Measurements from ENCODE around the gene PRRC2B. TPM values are rescaled to one million over a fixed set of nuclear protein-coding genes. Genes with fewer than 3 reads are reported as not detected.

The PRRC2B gene
- total and polyA plus RNA-seq, 2 of the 13 experiments (the other 11 are each of a cell fraction or from before 2014, with no cell fraction given) = 20.8 to 37.4 TPM

- TF ChIP-seq, protein P1, sequence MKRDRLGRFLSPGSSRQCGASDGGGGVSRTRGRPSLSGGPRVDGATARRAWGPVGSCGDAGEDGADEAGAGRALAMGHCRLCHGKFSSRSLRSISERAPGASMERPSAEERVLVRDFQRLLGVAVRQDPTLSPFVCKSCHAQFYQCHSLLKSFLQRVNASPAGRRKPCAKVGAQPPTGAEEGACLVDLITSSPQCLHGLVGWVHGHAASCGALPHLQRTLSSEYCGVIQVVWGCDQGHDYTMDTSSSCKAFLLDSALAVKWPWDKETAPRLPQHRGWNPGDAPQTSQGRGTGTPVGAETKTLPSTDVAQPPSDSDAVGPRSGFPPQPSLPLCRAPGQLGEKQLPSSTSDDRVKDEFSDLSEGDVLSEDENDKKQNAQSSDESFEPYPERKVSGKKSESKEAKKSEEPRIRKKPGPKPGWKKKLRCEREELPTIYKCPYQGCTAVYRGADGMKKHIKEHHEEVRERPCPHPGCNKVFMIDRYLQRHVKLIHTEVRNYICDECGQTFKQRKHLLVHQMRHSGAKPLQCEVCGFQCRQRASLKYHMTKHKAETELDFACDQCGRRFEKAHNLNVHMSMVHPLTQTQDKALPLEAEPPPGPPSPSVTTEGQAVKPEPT (CRISPR knock-in tag; IDR thresholded peaks at IDR 0.05; ENCODE audit: low read depth) = no peak
- TF ChIP-seq ZNF788 (CRISPR knock-in tag; IDR thresholded peaks at IDR 0.05; ENCODE audit: borderline replicate concordance) (no peak), ZNF546 (CRISPR knock-in tag; conservative IDR thresholded peaks at IDR 0.05) (no peak), TAF15 (IDR thresholded peaks at IDR 0.05; ENCODE audit: low read depth, low read length, poor library complexity, severe bottlenecking) (no peak), MEIS2 (CRISPR knock-in tag; IDR thresholded peaks at IDR 0.05) (no peak), ZFY (CRISPR knock-in tag; IDR thresholded peaks at IDR 0.05) (peak; percentile 55), NR2F1 (CRISPR knock-in tag; IDR thresholded peaks at IDR 0.05) (no peak), ZBTB43 (CRISPR knock-in tag; conservative IDR thresholded peaks at IDR 0.05) (0 out of 2 replicates have a peak, but pooled peaks have one; percentile 4), POLR2A (IDR thresholded peaks at IDR 0.05; ENCODE audit: insufficient read depth in 1 of 2, low read depth in 2 of 2, low read length in 2 of 2) (peak; percentile 57 to 86; a peak in 3 of 4 replicates), ATF7-NPFF (CRISPR knock-in tag; IDR thresholded peaks at IDR 0.05; ENCODE audit: low read depth) (peak; percentile 35; the same call in 1 of the 2 replicates), ATF5 (CRISPR knock-in tag; IDR thresholded peaks at IDR 0.05; ENCODE audit: low read depth) (no peak), SP140L (CRISPR knock-in tag; IDR thresholded peaks at IDR 0.05; ENCODE audit: borderline replicate concordance) (no peak), WIZ (CRISPR knock-in tag; IDR thresholded peaks at IDR 0.05) (no peak), MXI1 (IDR thresholded peaks at IDR 0.05; ENCODE audit: borderline replicate concordance, low read depth, low read length) (peak; percentile 4; the same call in 1 of the 3 replicates), ZNF556 (CRISPR knock-in tag; IDR thresholded peaks at IDR 0.05; ENCODE audit: borderline replicate concordance) (no peak), ESRRA (CRISPR knock-in tag; IDR thresholded peaks at IDR 0.05; ENCODE audit: low read depth) (no peak), NFKB2 (CRISPR knock-in tag; IDR thresholded peaks at IDR 0.05; ENCODE audit: borderline replicate concordance) (no peak), FLYWCH1 (CRISPR knock-in tag; IDR thresholded peaks at IDR 0.05) (no peak), ZNF335 (CRISPR knock-in tag; IDR thresholded peaks at IDR 0.05) (no peak), HNF4A (CRISPR knock-in tag; IDR thresholded peaks at IDR 0.05) (0 out of 2 replicates have a peak, but pooled peaks have one; percentile 0), PPARG (CRISPR knock-in tag; conservative IDR thresholded peaks at IDR 0.05) (no peak), ZNF737 (CRISPR knock-in tag; IDR thresholded peaks at IDR 0.05; ENCODE audit: borderline replicate concordance) (no peak)
- TF ChIP-seq, protein P2, sequence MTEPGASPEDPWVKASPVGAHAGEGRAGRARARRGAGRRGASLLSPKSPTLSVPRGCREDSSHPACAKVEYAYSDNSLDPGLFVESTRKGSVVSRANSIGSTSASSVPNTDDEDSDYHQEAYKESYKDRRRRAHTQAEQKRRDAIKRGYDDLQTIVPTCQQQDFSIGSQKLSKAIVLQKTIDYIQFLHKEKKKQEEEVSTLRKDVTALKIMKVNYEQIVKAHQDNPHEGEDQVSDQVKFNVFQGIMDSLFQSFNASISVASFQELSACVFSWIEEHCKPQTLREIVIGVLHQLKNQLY (CRISPR knock-in tag; IDR thresholded peaks at IDR 0.05) = no peak
- TF ChIP-seq, protein P3, sequence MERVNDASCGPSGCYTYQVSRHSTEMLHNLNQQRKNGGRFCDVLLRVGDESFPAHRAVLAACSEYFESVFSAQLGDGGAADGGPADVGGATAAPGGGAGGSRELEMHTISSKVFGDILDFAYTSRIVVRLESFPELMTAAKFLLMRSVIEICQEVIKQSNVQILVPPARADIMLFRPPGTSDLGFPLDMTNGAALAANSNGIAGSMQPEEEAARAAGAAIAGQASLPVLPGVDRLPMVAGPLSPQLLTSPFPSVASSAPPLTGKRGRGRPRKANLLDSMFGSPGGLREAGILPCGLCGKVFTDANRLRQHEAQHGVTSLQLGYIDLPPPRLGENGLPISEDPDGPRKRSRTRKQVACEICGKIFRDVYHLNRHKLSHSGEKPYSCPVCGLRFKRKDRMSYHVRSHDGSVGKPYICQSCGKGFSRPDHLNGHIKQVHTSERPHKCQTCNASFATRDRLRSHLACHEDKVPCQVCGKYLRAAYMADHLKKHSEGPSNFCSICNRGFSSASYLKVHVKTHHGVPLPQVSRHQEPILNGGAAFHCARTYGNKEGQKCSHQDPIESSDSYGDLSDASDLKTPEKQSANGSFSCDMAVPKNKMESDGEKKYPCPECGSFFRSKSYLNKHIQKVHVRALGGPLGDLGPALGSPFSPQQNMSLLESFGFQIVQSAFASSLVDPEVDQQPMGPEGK (CRISPR knock-in tag; IDR thresholded peaks at IDR 0.05) = peak; percentile 71; the same call in 1 of the 2 replicates
Measured at GRCh38 chr9:131393622-131394463, at the start of gene PRRC2B (continued).
